DMS79 (cell line): Measurements from ENCODE around the gene MRPL48.
"Not testable (repeated sequence)": the region's sequence is repeated elsewhere in the genome, so short reads cannot be mapped to it uniquely, and the experiment has no call there.

ENCODE experiments used
- DNase-seq: peaks from one replicate; lab custom pipeline; 2025; lab: John Stamatoyannopoulos, UW

Gene MRPL48

GRCh38 chr11:73779084-73779902 lies 8.4 kb upstream of the MRPL48 start:
- peak; percentile 100 for DNase-seq

GRCh38 chr11:73781303-73781702 lies 6.4 kb upstream of the MRPL48 start:
- no peak for DNase-seq

- DNase-seq = no peak
Measured at GRCh38 chr11:73783483-73784020, 4.1 kb upstream of the MRPL48 start.

- no peak for DNase-seq
Measured at GRCh38 chr11:73784080-73784634, 3.5 kb upstream of the MRPL48 start.

GRCh38 chr11:73784734-73785133 lies 2.9 kb upstream of the MRPL48 start:
- no peak for DNase-seq

GRCh38 chr11:73785467-73785866 lies 2.2 kb upstream of the MRPL48 start:
- DNase-seq = not testable (repeated sequence)

GRCh38 chr11:73787051-73787642 lies 527 bp upstream of the MRPL48 start:
- no peak for DNase-seq

GRCh38 chr11:73789279-73789670 lies 1.6 kb downstream of the MRPL48 start:
- no peak for DNase-seq

- DNase-seq = no peak
Measured at GRCh38 chr11:73792584-73792983, 4.9 kb downstream of the MRPL48 start.

- DNase-seq = no peak
Measured at GRCh38 chr11:73795925-73796632, 8.4 kb downstream of the MRPL48 start.

GRCh38 chr11:73797457-73797856 lies 9.8 kb downstream of the MRPL48 start:
- peak; percentile 93 for DNase-seq

GRCh38 chr11:73800276-73800806 lies 12.7 kb downstream of the MRPL48 start:
- DNase-seq = no peak

GRCh38 chr11:73801136-73801535 lies 13.5 kb downstream of the MRPL48 start:
- no peak for DNase-seq

GRCh38 chr11:73804712-73805111 lies 17.0 kb downstream of the MRPL48 start:
- DNase-seq = no peak

- no peak for DNase-seq
Measured at GRCh38 chr11:73808052-73808451, 20.4 kb downstream of the MRPL48 start.

GRCh38 chr11:73810637-73811036 lies 23.0 kb downstream of the MRPL48 start:
- DNase-seq = no peak

GRCh38 chr11:73812234-73812633 lies 24.6 kb downstream of the MRPL48 start:
- no peak for DNase-seq

GRCh38 chr11:73814812-73815211 lies 27.1 kb downstream of the MRPL48 start:
- no peak for DNase-seq

- DNase-seq = no peak
Measured at GRCh38 chr11:73818846-73819245, 31.2 kb downstream of the MRPL48 start.

GRCh38 chr11:73830261-73830660 lies 42.6 kb downstream of the MRPL48 start:
- DNase-seq = no peak

- no peak for DNase-seq
Measured at GRCh38 chr11:73833067-73833466, 45.4 kb downstream of the MRPL48 start.

- DNase-seq = no peak
Measured at GRCh38 chr11:73838443-73839122, 50.9 kb downstream of the MRPL48 start.
